SH-SY5Y (cell line): ENCODE measurements around the gene GLDC.

Source experiments
- GATA2 ChIP-seq: IDR thresholded peaks from 2 replicates; pipeline ENCODE4 v1.6.1; 2011; ENCODE audit warnings: mild to moderate bottlenecking, low read depth, low read length
- GATA3 ChIP-seq: IDR thresholded peaks from 2 replicates; pipeline ENCODE4 v1.6.1; 2011; ENCODE audit warnings: low read depth, mild to moderate bottlenecking, low read length, moderate library complexity

- TF ChIP-seq GATA2 (no peak), GATA3 (no peak)
These were observed 83.3 kb downstream of the GLDC start for GRCh38 chr9:6562201-6562600.
